ENCODE results near the gene IFT81.

The IFT81 gene

DNA sequence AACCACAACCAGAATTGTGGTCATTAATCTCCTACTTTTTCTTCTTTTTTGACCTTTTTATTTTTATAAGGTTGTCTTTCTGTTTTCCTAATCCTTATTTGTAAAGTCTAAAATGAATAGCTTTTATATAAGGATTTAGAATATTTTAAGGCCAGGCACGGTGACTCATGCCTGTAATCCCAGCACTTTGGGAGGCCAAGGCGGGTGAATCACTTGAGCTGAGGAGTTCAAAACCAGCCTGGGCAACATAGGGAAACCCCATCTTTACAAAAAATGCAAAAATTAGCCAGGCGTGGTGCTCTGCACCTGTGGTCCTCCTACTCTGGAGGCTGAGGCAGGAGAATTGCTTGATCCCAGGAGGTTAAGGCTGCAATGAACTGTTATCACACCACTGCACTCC, 55.1 kb downstream of the IFT81 start:
- H3K4me3 ChIP-seq (ENCODE audit: insufficient read length, low read depth), result no peak overlapping the region
- no peak for TF ChIP-seq SUZ12 (IDR thresholded peaks at IDR 0.05; ENCODE audit: extremely low read depth, insufficient read depth, insufficient read length)
- no peak for TF ChIP-seq YY1 (IDR thresholded peaks at IDR 0.05; ENCODE audit: insufficient read depth, insufficient read length)
- TF ChIP-seq ZNF274 (IDR thresholded peaks at IDR 0.05; ENCODE audit: low read depth, low read length), result no peak
- no peaks in the 10 kb centered on the region for H3K4me1 ChIP-seq (ENCODE audit: insufficient read depth, insufficient read length)
- H3K9me3 ChIP-seq (ENCODE audit: insufficient read depth, low read length), result no peaks in the 10 kb centered on the region
- H3K9ac ChIP-seq (ENCODE audit: insufficient read length, low read depth), result no peak overlapping the region
- no peak for DNase-seq (ENCODE audit: low read depth, low spot score)
- peaks cover 27% of the 10 kb centered on the region for H3K36me3 ChIP-seq (ENCODE audit: insufficient read depth, insufficient read length, low read length)
- no peaks in the 10 kb centered on the region for H3K27me3 ChIP-seq (ENCODE audit: insufficient read depth, insufficient read length)

DNA sequence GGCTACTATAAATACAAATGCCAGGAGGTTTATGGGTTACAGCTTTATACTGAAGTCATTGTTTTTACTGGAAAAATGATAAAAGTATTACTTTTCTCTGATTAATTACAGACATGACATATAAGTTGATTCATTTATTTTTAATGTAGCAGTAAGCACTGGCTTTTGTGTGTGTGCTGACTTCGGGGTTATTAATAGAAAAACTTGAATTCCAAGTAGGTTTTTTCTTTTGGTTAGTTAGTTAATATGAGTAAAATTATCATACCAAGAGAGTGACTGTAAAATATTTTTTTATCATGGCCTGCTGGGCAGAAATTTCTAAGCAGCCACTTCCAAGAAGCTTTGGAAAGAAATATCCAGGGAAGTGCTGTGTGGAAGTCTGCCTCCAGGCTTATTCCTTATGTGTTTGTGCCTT, 56.4 kb downstream of the IFT81 start:
- Histone ChIP-seq H3K4me3 (ENCODE audit: insufficient read length, low read depth) (no peak overlapping the region), H3K9ac (ENCODE audit: insufficient read length, low read depth) (no peak overlapping the region), H3K9me3 (ENCODE audit: insufficient read depth, low read length) (peaks cover 12% of the 10 kb centered on the region), H3K36me3 (ENCODE audit: insufficient read depth, insufficient read length, low read length) (peaks cover 27% of the 10 kb centered on the region), H3K27me3 (ENCODE audit: insufficient read depth, insufficient read length) (no peaks in the 10 kb centered on the region), H3K4me1 (ENCODE audit: insufficient read depth, insufficient read length) (no peaks in the 10 kb centered on the region)
- no peak for TF ChIP-seq YY1 (IDR thresholded peaks at IDR 0.05; ENCODE audit: insufficient read depth, insufficient read length)
- TF ChIP-seq SUZ12 (IDR thresholded peaks at IDR 0.05; ENCODE audit: extremely low read depth, insufficient read depth, insufficient read length), result no peak
- TF ChIP-seq ZNF274 (IDR thresholded peaks at IDR 0.05; ENCODE audit: low read depth, low read length), result no peak
- DNase-seq (ENCODE audit: low read depth, low spot score), result no peak

DNA sequence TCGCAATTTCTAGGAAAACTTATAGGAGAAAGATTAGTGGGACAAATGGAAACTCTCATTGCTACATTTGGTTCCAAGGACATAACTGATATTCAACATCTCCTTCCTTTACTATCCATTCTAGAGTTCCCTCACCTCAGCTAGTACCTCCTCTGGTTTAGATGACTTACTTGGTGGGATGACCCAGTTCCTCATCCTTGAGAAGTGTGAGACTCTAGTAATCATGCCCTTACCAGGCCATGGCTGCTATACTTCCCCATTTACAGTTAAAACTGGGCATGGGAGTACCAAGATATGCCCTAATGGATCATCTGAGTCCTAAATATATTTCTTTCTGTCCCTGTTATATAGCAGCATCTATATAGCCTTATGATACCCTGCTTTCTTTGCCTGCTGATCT, 58.1 kb downstream of the IFT81 start:
- DNase-seq (ENCODE audit: low read depth, low spot score), result no peak
- H3K4me3 ChIP-seq (ENCODE audit: insufficient read length, low read depth), result no peak overlapping the region

DNA sequence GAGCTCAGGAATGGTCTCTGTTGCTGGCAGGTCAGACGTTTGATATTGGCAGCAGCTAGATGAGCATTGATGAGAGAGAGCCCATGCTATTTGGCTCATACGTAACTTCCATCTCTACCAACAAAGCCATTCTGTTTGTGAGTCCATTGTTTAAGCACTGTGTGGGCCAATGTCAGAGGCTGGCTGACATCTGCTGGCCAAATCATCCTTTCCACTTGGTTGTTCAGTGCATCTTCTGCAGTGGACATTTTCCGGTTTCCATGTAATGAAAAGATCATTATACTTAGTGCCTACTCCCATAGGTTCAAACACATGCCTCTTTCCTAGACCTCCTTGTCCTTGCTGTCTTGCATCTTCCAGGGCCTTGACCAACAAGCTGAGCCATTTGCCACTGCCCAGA, 59.2 kb downstream of the IFT81 start:
- H3K4me1 ChIP-seq (ENCODE audit: insufficient read depth, insufficient read length), result no peaks in the 10 kb centered on the region
- no peak for DNase-seq (ENCODE audit: low read depth, low spot score)
- H3K9ac ChIP-seq (ENCODE audit: insufficient read length, low read depth), result no peak overlapping the region
- H3K4me3 ChIP-seq (ENCODE audit: insufficient read length, low read depth), result no peak overlapping the region
- H3K9me3 ChIP-seq (ENCODE audit: insufficient read depth, low read length), result peaks cover 23% of the 10 kb centered on the region
- H3K27me3 ChIP-seq (ENCODE audit: insufficient read depth, insufficient read length), result no peaks in the 10 kb centered on the region
- H3K36me3 ChIP-seq (ENCODE audit: insufficient read depth, insufficient read length, low read length), result peaks cover 30% of the 10 kb centered on the region
- no peak for TF ChIP-seq SUZ12 (IDR thresholded peaks at IDR 0.05; ENCODE audit: extremely low read depth, insufficient read depth, insufficient read length)
- TF ChIP-seq YY1 (IDR thresholded peaks at IDR 0.05; ENCODE audit: insufficient read depth, insufficient read length), result no peak
- no peak for TF ChIP-seq ZNF274 (IDR thresholded peaks at IDR 0.05; ENCODE audit: low read depth, low read length)

More for the DNA sequence above, 58.1 kb downstream of the IFT81 start:
- H3K27me3 ChIP-seq (ENCODE audit: insufficient read depth, insufficient read length), result no peaks in the 10 kb centered on the region
- H3K36me3 ChIP-seq (ENCODE audit: insufficient read depth, insufficient read length, low read length), result peaks cover 30% of the 10 kb centered on the region
- no peaks in the 10 kb centered on the region for H3K4me1 ChIP-seq (ENCODE audit: insufficient read depth, insufficient read length)
- no peak for TF ChIP-seq ZNF274 (IDR thresholded peaks at IDR 0.05; ENCODE audit: low read depth, low read length)
- no peak for TF ChIP-seq SUZ12 (IDR thresholded peaks at IDR 0.05; ENCODE audit: extremely low read depth, insufficient read depth, insufficient read length)
- TF ChIP-seq YY1 (IDR thresholded peaks at IDR 0.05; ENCODE audit: insufficient read depth, insufficient read length), result no peak
- H3K9me3 ChIP-seq (ENCODE audit: insufficient read depth, low read length), result peaks cover 23% of the 10 kb centered on the region
- no peak overlapping the region for H3K9ac ChIP-seq (ENCODE audit: insufficient read length, low read depth)

DNA sequence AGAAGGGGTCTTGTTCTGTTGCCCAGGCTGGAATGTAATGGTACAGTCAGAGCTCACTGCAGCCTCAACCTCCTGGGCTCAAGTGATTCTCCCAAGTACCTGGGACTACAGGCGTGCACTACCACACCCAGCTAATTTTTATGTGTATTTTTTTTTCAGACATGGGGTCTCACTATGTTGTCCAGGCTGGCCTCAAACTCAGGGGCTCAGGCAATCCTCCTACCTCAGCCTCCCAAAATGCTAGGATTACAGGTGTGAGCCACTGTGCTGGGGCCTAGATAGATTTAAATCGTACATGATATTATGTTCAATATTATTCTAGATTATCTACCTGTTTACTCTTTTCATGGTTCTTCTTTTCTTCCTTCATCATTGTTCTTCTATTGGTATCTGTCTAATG, 61.5 kb downstream of the IFT81 start:
- Histone ChIP-seq H3K27me3 (ENCODE audit: insufficient read depth, insufficient read length) (no peaks in the 10 kb centered on the region), H3K36me3 (ENCODE audit: insufficient read depth, insufficient read length, low read length) (peaks cover 29% of the 10 kb centered on the region), H3K9ac (ENCODE audit: insufficient read length, low read depth) (no peak overlapping the region), H3K4me1 (ENCODE audit: insufficient read depth, insufficient read length) (no peaks in the 10 kb centered on the region), H3K9me3 (ENCODE audit: insufficient read depth, low read length) (peaks cover 23% of the 10 kb centered on the region), H3K4me3 (ENCODE audit: insufficient read length, low read depth) (no peak overlapping the region)
- no peak for DNase-seq (ENCODE audit: low read depth, low spot score)
- TF ChIP-seq SUZ12 (IDR thresholded peaks at IDR 0.05; ENCODE audit: extremely low read depth, insufficient read depth, insufficient read length) (no peak), ZNF274 (IDR thresholded peaks at IDR 0.05; ENCODE audit: low read depth, low read length) (no peak), YY1 (IDR thresholded peaks at IDR 0.05; ENCODE audit: insufficient read depth, insufficient read length) (no peak)

DNA sequence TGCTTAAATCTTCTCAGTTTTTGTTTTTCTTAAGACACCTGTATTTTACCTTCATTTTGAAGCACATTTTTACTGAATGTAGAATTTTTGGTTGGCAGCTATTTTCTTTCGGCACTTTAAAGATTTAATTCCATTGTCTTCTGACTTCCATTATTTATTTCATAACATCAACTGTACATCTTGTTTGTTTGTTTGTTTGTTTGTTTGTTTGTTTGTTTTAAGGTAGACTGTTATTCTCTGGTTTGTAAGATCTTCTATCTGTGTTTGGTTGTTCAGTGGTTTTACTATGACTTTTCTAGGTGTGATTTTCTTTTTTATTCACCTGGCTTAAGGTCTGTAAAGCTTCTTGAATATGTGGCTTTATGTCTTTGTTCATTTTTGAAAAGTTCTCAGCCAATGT, 61.9 kb downstream of the IFT81 start:
- Histone ChIP-seq H3K9me3 (ENCODE audit: insufficient read depth, low read length) (peaks cover 23% of the 10 kb centered on the region), H3K4me3 (ENCODE audit: insufficient read length, low read depth) (no peak overlapping the region), H3K36me3 (ENCODE audit: insufficient read depth, insufficient read length, low read length) (peaks cover 25% of the 10 kb centered on the region), H3K9ac (ENCODE audit: insufficient read length, low read depth) (no peak overlapping the region), H3K27me3 (ENCODE audit: insufficient read depth, insufficient read length) (no peaks in the 10 kb centered on the region), H3K4me1 (ENCODE audit: insufficient read depth, insufficient read length) (no peaks in the 10 kb centered on the region)
- DNase-seq (ENCODE audit: low read depth, low spot score), result no peak
- no peak for TF ChIP-seq ZNF274 (IDR thresholded peaks at IDR 0.05; ENCODE audit: low read depth, low read length)
- no peak for TF ChIP-seq SUZ12 (IDR thresholded peaks at IDR 0.05; ENCODE audit: extremely low read depth, insufficient read depth, insufficient read length)
- no peak for TF ChIP-seq YY1 (IDR thresholded peaks at IDR 0.05; ENCODE audit: insufficient read depth, insufficient read length)

DNA sequence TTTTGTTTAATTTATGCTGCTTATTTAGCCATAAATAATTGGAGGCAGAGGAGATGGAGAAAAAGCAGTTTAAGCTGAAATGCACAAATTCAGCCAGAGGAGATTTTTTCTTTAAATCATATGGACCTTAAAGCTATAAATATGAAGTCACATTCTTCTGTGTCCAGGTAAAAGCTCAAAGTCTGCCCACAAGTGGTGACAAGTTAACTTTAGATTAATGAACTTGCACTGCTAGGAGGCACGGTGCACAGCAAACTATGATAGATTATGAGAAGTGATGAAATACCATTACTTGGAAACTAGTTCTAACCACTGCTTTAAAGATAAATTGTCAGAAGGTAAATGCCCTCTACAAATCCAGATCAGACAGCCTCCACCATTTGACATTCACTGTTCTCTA, 69.0 kb downstream of the IFT81 start:
- Histone ChIP-seq H3K27me3 (ENCODE audit: insufficient read depth, insufficient read length) (no peaks in the 10 kb centered on the region), H3K36me3 (ENCODE audit: insufficient read depth, insufficient read length, low read length) (peaks cover 31% of the 10 kb centered on the region)

More for the DNA sequence above, 69.0 kb downstream of the IFT81 start:
- no peak for DNase-seq (ENCODE audit: low read depth, low spot score)
- H3K4me1 ChIP-seq (ENCODE audit: insufficient read depth, insufficient read length), result no peaks in the 10 kb centered on the region
- TF ChIP-seq ZNF274 (IDR thresholded peaks at IDR 0.05; ENCODE audit: low read depth, low read length), result no peak
- TF ChIP-seq YY1 (IDR thresholded peaks at IDR 0.05; ENCODE audit: insufficient read depth, insufficient read length), result no peak
- no peak for TF ChIP-seq SUZ12 (IDR thresholded peaks at IDR 0.05; ENCODE audit: extremely low read depth, insufficient read depth, insufficient read length)
- H3K9ac ChIP-seq (ENCODE audit: insufficient read length, low read depth), result no peak overlapping the region
- H3K4me3 ChIP-seq (ENCODE audit: insufficient read length, low read depth), result no peak overlapping the region
- H3K9me3 ChIP-seq (ENCODE audit: insufficient read depth, low read length), result peaks cover 15% of the 10 kb centered on the region
